Thymus (tissue), 11 donors: ENCODE data around the gene LRRC28. TPM values are rescaled to one million over a fixed set of nuclear protein-coding genes. Genes with fewer than 3 reads are reported as not detected.
"Not testable (repeated sequence)": the region's sequence is repeated elsewhere in the genome, so short reads cannot be mapped to it uniquely, and the experiment has no call there.

Source experiments
- DNase-seq, 9 donors: peaks; one replicate each; pipeline ENCODE4 v3.0.0-alpha.2; 2013; ENCODE audit warnings: low spot score in 9 of 9, low read depth in 6 of 9, missing footprints in 1 of 9
- H3K27ac ChIP-seq, 2 donors: one replicate each; pipeline ENCODE4 v1.5.1; 2013; ENCODE audit warnings: control low read depth in 1 of 2, low read depth in 1 of 2, low read length in 1 of 2, mild to moderate bottlenecking in 1 of 2, moderate library complexity in 1 of 2
- H3K27me3 ChIP-seq, 2 donors: one replicate each; pipeline ENCODE4 v1.5.1; 2013; ENCODE audit warnings: low read length in 1 of 2; ENCODE audit not compliant: control insufficient read depth in 2 of 2, insufficient read depth in 1 of 2
- H3K36me3 ChIP-seq, 2 donors: one replicate each; pipeline ENCODE4 v1.5.1; 2013; ENCODE audit warnings: low read length in 1 of 2, mild to moderate bottlenecking in 1 of 2, moderate library complexity in 1 of 2; ENCODE audit not compliant: control insufficient read depth in 2 of 2, insufficient read depth in 2 of 2
- H3K4me1 ChIP-seq, 2 donors: one replicate each; pipeline ENCODE4 v1.5.1; 2013; ENCODE audit warnings: low read length in 2 of 2; ENCODE audit not compliant: control insufficient read depth in 2 of 2, insufficient read depth in 2 of 2
- H3K4me3 ChIP-seq, 2 donors: one replicate each; pipeline ENCODE4 v1.5.1; 2013; ENCODE audit warnings: low read length in 2 of 2, control low read depth in 1 of 2, mild to moderate bottlenecking in 1 of 2
- H3K9me3 ChIP-seq, 2 donors: one replicate each; pipeline ENCODE4 v1.5.1; 2013; ENCODE audit warnings: low read length in 1 of 2, mild to moderate bottlenecking in 1 of 2; ENCODE audit not compliant: control insufficient read depth in 2 of 2, insufficient read depth in 1 of 2
- WGBS: extraction: QIAGEN DNeasy Blood & Tissue Kit; methylation state at CpG from one replicate; pipeline ENCODE4 v1.1.7; 2013; 5-methylcytosine and 5-hydroxymethylcytosine counted together
- polyA plus RNA-seq: library from polyadenylated mRNA; stranded (reverse); fragments of 200-250 nt; gene quantifications from one replicate; pipeline ENCODE4 v1.2.3, GENCODE V29; 2013
- total RNA-seq: library from RNA; stranded (reverse); fragments of 120-200 nt; gene quantifications from one replicate; pipeline ENCODE4 v1.2.4, GENCODE V29; 2013
- donor health status: healthy.

LRRC28 gene
- total and polyA plus RNA-seq, 2 donors = 11.0 to 23.5 TPM

- 99% methylated on average over 6 of the region's 6 CpGs for WGBS
- no peak for DNase-seq
- Histone ChIP-seq H3K4me1 (no peaks in the 10 kb centered on the region), H3K27ac (no peak overlapping the region), H3K9me3 (no peaks in the 10 kb centered on the region), H3K27me3 (no peaks in the 10 kb centered on the region), H3K4me3 (no peak overlapping the region), H3K36me3 (peaks cover 0 to 3% of the 10 kb centered on the region in 2 donors)
Measured at GRCh38 chr15:99224372-99225214, 26.7 kb upstream of the LRRC28 start.

GRCh38 chr15:99226802-99227201 is 24.5 kb upstream of the LRRC28 start:
- Histone ChIP-seq H3K4me1 (no peaks in the 10 kb centered on the region), H3K9me3 (no peaks in the 10 kb centered on the region), H3K27me3 (no peaks in the 10 kb centered on the region), H3K36me3 (peaks cover 0 to 3% of the 10 kb centered on the region in 2 donors), H3K4me3 (no peak overlapping the region), H3K27ac (no peak overlapping the region)
- DNase-seq = no peak
- 96% methylated on average over 3 of the region's 3 CpGs for WGBS

- no peaks in the 10 kb centered on the region for H3K4me1 ChIP-seq
- no peak overlapping the region for H3K27ac ChIP-seq
- H3K9me3 ChIP-seq = no peaks in the 10 kb centered on the region
- over 99% methylated on average over 3 of the region's 3 CpGs for WGBS
- H3K36me3 ChIP-seq = peaks cover 0 to 3% of the 10 kb centered on the region in 2 donors
- H3K27me3 ChIP-seq = no peaks in the 10 kb centered on the region
- DNase-seq = no peak
- no peak overlapping the region for H3K4me3 ChIP-seq
Measured at GRCh38 chr15:99228120-99228770, 23.0 kb upstream of the LRRC28 start.

- Histone ChIP-seq H3K4me1 (no peaks in the 10 kb centered on the region), H3K36me3 (peaks cover 0 to 3% of the 10 kb centered on the region in 2 donors), H3K27me3 (no peaks in the 10 kb centered on the region), H3K9me3 (no peaks in the 10 kb centered on the region), H3K27ac (no peak overlapping the region), H3K4me3 (no peak overlapping the region)
- 98% methylated on average over 4 of the region's 4 CpGs for WGBS
- DNase-seq = no peak
Measured at GRCh38 chr15:99230867-99231266, 20.4 kb upstream of the LRRC28 start.

GRCh38 chr15:99232740-99233139 is 18.5 kb upstream of the LRRC28 start:
- 99% methylated on average over 2 of the region's 2 CpGs for WGBS
- Histone ChIP-seq H3K4me1 (no peaks in the 10 kb centered on the region), H3K27me3 (no peaks in the 10 kb centered on the region), H3K4me3 (no peak overlapping the region), H3K36me3 (no peaks in the 10 kb centered on the region), H3K9me3 (no peaks in the 10 kb centered on the region), H3K27ac (no peak overlapping the region)
- DNase-seq = no peak

- H3K27me3 ChIP-seq, DNase-seq: not testable (repeated sequence)
- 97% methylated on average over 6 of the region's 6 CpGs for WGBS
Measured at GRCh38 chr15:99234160-99234559, 17.1 kb upstream of the LRRC28 start.

GRCh38 chr15:99238849-99239248 is 12.4 kb upstream of the LRRC28 start:
- Histone ChIP-seq H3K4me1 (no peaks in the 10 kb centered on the region), H3K36me3 (no peaks in the 10 kb centered on the region), H3K27ac (no peak overlapping the region), H3K4me3 (no peak overlapping the region), H3K9me3 (no peaks in the 10 kb centered on the region), H3K27me3 (no peaks in the 10 kb centered on the region)
- no peak for DNase-seq
- WGBS = 96% methylated on average over 3 of the region's 3 CpGs

More at GRCh38 chr15:99234160-99234559, 17.1 kb upstream of the LRRC28 start:
- not testable (repeated sequence) for H3K36me3 ChIP-seq, H3K9me3 ChIP-seq, H3K4me1 ChIP-seq, H3K27ac ChIP-seq, H3K4me3 ChIP-seq

- Histone ChIP-seq H3K36me3 (no peaks in the 10 kb centered on the region), H3K9me3 (no peaks in the 10 kb centered on the region)
- DNase-seq = no peak
Measured at GRCh38 chr15:99239545-99240198, 11.6 kb upstream of the LRRC28 start.

GRCh38 chr15:99241752-99242151 is 9.5 kb upstream of the LRRC28 start:
- Histone ChIP-seq H3K9me3 (no peaks in the 10 kb centered on the region), H3K27me3 (no peaks in the 10 kb centered on the region), H3K27ac (no peak overlapping the region), H3K36me3 (no peaks in the 10 kb centered on the region), H3K4me1 (no peaks in the 10 kb centered on the region), H3K4me3 (no peak overlapping the region)
- WGBS = 97% methylated on average over 9 of the region's 9 CpGs
- no peak for DNase-seq

More at GRCh38 chr15:99239545-99240198, 11.6 kb upstream of the LRRC28 start:
- no peaks in the 10 kb centered on the region for H3K4me1 ChIP-seq
- H3K27ac ChIP-seq = no peak overlapping the region
- no peak overlapping the region for H3K4me3 ChIP-seq
- H3K27me3 ChIP-seq = no peaks in the 10 kb centered on the region
- 96% methylated on average over 1 of the region's 1 CpG for WGBS
